NT2/D1 (cell line): Measurements from ENCODE around the gene IGLL1.

Source experiments
- YY1 ChIP-seq: IDR thresholded peaks from 2 replicates; pipeline ENCODE4 v1.6.1; 2011; ENCODE audit not compliant: insufficient read length, insufficient read depth
- ZNF274 ChIP-seq: IDR thresholded peaks from 2 replicates; pipeline ENCODE4 v1.6.1; 2011; ENCODE audit warnings: mild to moderate bottlenecking, low read depth, low read length

GRCh38 chr22:23526596-23527316 is 53.3 kb downstream of the IGLL1 start:
- TF ChIP-seq YY1, result no peak
- no peak for TF ChIP-seq ZNF274
